Measurements from ENCODE around the gene DTD1.

The DTD1 gene

DNA sequence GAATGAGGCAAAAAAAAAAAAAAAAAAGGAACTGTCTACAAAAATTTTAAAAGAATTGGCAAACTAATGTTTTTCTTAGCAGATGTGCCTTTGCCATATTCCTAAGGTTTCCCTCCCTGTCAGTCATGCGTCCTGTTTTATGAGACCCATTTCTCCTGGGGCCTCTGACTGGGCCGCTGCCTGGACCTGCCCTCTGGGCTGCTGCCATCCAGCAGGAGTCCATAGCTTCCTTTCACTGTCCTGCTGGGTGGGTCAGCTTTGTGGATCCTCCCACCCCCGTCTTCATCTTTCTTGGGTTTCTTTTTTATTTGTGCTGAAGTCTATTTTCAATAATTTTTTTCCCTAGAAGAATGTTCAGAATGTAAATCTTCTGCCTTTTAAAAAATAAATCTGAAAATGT lies 114.9 kb downstream of the DTD1 start:
- no peak for DNase-seq (ENCODE audit: low read depth)

DNA sequence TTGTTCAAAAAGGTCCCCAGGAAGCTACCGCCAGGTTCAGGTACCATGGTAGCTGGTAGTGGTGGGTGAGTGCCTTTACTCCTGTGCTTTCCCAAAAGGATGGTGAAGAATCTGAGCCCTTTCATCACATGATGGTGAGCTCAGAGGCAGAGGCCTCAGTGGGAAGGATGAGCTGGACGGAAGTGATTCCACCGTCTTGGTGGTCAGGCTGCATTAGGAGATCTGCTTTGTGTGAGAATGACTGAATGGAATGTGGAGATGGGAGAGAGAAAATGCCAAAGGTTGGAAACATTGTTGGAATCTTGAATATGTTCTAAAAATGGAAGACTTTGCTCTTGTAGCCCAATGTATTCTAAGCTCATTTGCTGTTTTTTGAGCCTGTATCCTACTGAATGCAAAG lies 117.6 kb downstream of the DTD1 start:
- DNase-seq (ENCODE audit: low read depth) = no peak

DNA sequence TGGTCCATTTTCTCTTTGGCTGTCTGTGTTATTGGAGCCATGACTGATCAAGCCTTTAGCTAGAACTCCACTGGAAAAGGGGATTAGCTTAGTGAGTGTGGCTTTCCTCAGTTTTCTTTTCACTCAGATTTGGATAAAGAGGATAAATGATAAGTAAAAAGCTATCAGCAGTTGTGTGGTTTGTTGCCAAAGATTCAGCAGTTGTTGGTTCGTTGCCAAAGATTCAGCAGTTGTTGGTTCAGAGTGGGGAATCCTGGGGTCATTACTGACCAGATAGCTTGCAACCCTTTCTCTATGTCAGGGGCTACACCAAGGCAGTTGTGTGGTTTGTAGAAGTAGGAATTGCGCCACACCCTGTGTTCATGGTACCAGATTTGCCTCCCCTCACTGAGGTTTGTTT lies 118.1 kb downstream of the DTD1 start:
- DNase-seq (ENCODE audit: low read depth) = no peak

DNA sequence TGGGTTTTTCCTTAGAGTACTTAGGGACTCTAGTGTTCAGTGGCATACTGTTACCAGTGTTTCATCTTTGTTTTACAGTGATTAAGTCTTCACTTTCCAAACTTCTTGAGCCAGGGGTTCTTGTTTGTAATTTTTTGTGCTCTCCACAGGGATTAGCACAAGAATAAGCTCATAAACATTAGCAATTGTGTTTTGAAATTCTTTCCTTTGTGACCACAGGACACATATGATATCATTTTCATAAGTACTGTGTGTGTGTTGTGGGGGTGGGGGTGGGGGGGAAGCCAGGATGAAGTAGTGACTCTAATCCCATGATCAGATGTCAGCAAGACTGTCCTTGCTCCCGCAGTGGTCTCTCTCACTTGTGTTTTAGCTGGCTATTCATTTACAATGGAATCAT lies 124.3 kb downstream of the DTD1 start:
- no peak for DNase-seq (ENCODE audit: low read depth)

DNA sequence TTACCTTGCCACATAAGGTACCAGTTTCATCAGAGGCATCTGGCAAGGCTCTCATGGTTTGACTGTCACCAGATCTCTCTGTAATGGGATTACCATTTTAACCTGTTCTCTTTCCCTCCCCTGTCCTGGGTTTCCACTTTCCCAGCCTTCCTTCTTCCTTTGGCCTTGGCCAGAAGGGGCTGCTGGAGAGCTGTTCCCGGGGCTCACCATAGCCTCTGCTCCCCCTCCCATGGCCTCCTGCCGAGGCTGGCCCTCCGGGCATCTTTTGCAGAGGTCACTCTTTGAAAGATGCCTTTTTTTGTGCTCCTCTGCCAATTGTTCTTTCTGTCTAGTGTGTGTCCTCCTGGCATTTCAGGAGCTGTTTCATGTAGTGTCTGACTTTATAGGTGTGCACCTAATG lies 125.0 kb downstream of the DTD1 start:
- DNase-seq (ENCODE audit: low read depth) = no peak

DNA sequence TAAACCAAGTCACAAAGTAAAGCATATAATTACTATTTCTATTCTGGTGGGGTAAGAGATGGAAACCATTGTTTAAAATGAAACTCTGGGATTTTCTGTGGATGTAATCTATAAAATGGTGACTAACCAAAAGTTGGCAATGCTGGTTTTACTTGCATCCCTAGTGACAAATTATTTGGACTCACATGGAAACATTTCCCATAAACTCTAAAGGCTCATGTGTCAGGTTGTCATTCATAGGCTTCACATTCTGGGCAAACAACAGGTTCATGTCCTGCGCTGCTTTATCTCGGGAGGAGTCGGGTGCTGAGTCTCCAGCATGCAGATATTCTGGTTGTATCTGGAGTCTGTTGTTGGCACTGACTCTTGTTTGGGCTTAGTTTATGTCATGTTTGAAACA lies 127.7 kb downstream of the DTD1 start:
- no peak for DNase-seq (ENCODE audit: low read depth)

DNA sequence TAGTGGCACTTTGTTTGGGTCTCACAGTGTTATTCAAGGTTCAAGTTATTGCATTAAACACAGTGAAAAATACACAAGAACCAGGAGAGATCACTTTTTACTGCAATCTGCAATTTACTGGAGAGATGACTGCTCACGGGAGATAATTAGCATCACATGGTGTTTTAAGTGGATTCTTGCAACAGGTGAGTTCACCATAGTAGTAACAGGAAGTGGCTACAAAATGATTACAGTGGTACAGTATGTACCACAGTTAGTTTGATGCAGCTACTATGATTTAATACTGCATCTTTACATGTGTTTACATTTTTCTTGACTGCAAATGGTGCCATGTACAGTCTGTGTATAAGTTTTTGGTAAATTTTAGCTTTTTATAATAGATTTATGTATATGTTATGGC lies 129.2 kb downstream of the DTD1 start:
- DNase-seq (ENCODE audit: low read depth) = no peak

DNA sequence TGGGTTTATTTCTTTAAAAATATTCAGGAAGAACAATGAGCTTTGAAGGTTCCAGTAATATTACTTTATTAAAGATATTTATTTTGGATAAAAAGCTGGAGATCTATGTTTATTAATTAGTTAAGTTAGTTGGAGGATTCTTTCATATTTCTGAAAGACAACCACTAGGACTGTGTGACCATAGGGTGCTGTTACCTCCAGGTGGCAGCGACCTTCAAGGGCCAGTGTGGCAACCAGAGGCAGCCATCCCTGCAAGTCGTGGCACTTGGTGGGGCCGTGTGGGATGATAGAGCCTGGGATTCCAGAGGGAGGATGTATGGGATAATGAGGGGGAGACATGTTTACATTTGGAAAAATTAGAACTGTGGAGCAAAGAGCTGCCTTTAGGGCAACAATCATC lies 130.3 kb downstream of the DTD1 start:
- no peak for DNase-seq (ENCODE audit: low read depth)

DNA sequence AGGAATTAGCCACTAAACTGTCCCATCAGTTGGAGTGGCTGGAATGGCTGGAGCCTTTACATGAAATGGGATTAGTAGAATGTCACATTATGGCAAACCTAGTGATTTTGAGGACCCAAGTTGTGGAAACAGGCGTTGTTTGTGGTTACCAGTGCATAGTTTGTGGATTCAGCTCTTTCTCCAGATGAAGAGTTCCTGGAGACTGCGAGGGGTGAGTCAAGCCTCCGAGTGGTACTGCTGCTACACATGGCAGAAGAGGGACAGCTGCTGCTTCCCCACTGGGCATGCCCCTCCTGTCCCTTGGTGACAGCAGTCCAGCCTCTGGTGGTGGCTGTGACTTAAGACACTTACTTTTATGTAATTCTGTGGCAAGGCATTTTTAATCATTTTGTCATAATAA lies 131.6 kb downstream of the DTD1 start:
- DNase-seq (ENCODE audit: low read depth) = no peak

DNA sequence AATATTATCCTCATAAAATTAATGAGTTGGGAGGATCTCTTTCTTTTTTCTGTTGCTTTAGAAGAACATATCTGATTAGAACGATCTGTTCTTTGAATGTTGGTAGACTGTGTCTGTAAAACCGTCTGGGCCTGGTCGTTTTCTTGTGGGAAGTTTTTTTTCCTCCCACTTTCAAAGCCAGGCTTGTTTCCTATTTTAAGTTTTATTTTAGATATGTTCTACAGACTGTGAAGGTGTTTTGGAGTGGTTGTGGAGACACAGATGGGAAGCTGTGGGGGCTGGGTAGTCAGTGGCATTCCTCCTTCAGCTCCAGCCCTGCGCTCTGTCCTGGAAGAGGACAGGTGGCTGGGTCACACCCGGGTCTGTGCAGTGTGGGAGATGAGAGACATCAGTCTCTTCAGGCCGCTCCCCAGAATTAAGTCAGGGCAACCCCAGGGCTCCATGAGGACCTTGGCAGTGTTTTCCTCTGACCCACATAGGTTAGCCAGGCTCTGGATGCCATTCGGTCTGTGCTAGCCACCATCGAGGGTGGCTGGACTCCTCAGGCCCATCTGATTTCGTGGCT lies 133.8 kb downstream of the DTD1 start:
- no peak for DNase-seq (ENCODE audit: low read depth)

DNA sequence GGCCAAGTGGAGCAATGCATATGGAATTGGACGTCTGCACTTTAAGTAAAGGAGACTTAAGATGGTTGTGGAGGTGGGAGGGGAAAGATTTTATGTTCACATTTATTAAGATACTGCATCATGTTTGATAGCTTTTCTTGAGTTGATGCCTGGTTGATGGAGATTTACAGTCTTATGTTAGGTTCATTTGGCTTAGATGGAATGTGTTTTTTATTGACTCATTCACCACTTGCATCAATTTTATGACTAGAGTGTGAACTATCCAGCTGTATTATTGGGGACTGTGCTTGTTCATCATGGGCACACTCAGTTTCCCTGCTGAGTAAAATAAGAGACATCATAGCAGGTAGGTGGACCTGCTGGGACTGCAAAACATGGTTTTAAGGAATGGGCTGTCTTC lies 134.5 kb downstream of the DTD1 start:
- no peak for DNase-seq (ENCODE audit: low read depth)

DNA sequence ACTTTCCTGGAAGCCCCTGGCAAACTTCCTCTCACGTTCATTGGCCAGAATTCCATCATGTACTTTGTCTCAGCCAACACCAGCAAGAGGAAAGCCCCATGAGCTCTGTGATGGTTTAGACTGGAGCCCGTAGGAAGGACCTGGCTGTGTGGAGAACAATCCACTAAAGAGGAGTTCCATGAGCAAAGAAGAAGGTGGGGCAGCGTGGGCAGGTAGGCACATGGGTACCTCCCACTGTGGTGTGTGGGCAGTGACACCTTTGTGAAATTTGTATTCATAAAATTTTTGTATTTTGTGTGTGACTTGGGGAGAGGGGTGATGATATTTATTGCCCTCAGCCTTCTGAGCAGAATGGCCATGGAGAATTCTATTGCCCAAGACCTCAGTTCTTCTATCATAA lies 136.2 kb downstream of the DTD1 start:
- DNase-seq (ENCODE audit: low read depth) = no peak

DNA sequence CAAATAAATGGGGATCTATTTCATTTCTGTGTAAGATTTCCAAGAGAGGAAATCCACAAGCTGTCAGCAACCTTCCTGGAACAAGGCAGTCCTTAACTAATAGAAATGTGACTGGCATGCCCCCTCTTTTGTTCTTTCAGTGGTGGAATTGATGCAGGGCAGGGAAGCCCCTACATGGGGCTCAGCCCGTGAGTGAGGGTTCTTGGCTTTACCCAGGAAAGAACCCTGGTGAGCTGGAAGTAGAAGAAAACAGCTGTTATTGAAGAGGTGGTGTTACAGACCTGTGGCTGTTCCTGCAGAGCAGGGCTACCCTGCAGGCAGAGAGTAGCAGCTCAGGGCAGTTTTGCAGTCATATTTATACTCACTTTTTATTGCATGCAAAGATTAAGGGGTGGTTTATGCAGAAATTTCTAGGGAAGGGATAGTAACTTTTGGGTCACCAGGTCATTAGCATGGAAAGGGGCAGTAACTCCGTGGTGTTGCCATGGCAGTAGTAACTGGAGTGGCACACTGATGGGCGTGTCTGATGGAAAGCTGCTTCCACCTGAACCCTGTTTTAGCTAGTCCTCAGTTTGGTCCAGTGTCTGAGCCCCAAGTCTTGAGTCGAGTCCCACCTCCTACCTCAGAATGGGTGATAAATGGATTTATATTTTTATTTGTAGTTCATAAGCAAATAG lies 137.1 kb downstream of the DTD1 start:
- DNase-seq (ENCODE audit: low read depth) = no peak

DNA sequence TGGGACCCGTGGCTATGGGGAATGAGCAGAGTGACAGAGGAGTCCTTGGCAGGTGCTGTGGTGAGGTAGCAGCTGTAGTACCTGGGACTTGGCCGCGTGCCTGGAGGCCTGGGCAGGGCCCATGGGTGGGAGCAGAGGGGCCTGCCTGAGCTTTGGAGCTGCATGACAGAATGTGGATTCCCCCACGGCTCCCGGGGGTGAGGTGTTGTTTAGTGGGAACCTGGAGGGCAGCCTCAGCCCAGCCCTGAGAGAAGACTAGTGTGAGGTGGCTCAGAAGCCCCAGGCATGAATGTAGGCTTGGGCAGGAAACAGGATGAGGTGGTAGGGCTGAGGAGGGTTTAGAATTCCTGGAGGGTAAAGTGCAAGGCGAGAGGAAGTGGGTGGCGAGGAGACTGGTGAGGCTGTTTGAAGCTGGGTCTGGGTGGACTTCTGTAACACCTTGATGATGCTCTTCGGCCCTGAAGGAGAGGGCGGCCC lies 139.2 kb downstream of the DTD1 start:
- DNase-seq (ENCODE audit: low read depth) = no peak

DNA sequence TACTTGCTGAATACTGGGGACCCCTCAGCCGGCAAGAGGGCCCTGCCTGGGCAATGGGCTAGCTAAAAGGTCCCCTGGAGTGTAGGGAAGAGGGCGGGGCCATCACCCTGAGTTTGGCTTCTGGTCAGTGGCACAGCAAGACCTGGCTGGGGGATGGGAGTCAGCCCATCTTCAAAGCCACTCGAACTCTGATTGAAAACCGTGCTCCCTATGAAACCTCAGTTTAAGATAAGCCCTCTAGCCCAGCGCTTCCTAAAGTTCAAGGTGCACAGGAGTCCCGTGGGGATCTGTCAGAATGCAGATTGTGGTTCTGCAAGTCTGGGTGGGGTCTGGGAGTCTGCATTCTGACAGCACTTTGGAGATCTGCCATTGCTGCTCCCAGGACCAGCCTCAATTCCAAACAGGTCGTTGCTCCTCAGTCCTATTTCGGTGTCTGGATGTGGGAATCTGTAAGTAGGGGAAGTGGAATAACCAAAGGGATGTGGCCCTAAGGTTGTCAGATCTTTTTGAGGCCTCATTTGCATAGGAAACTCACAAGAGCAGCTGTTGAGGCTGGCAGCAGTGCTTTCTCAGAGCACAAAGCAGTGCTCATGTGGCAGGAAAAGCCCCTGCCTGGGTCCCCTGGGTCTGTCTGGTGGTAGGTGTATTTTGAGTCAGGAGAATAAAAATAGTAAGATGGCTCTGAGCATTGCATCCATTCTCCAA lies 140.5 kb downstream of the DTD1 start:
- no peak for DNase-seq (ENCODE audit: low read depth)

DNA sequence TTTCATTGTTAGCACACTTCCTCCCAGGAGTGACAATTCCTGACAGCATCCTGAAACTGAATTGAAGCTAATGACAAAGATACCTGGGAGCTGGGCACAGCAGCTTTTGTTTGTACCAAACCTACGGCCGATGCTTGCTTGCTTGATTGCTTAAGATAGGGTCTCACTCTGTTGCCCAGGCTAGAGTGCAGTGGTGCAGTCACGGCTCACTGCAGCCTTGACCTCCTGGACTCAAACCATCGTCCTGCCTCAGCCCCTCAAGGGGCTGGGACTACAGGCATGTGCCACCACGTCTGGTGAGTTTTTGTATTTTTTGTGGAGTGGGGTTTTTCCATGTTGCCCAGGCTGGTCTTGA lies 141.0 kb downstream of the DTD1 start:
- DNase-seq (ENCODE audit: low read depth) = no peak

DNA sequence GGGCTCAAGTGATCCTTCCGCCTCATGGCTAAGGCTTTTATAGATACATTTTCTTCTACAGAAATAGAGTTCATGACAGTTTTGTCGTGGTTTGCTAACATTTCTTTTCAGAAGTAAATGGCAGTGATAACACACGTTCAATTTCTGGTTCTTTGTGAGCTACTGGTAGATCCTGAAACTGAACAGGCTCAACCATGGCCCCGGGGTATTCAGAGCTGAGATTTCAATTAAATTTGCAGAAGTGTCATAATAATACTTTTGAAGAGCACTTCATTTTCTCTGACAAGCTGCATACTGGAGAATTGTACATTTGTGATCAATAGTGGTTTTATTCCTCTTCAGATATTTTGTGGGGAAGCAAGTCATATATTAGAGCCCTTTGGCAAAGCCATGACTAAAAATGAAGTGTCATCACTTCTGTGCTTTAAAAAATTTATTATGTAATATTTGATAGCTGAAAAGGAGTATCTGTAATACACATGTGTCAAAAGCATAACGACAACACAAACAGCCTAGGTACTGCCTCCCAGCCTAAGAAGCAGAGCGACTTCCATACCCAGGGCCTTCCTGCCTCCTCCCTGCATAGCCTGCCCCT lies 141.5 kb downstream of the DTD1 start:
- no peak for DNase-seq (ENCODE audit: low read depth)

DNA sequence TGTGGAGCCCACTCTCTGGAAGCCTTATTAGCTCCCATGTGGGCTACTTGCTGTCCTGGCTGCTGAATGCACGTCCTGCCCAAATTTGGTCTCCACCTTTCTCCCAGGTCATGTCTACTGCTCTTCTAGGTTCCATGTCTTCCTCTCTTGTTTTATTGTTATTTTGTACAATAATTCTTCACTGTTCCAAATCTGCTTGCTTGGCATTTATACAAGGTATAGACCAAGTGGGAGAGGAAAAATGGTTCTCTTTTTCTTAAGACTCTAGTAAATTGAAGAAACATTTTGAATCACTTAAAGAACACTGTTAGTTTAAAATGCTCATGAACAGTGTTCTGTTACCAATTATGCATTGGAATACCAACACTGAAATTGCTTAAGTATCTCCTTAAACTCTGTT lies 144.1 kb downstream of the DTD1 start:
- DNase-seq (ENCODE audit: low read depth) = no peak

DNA sequence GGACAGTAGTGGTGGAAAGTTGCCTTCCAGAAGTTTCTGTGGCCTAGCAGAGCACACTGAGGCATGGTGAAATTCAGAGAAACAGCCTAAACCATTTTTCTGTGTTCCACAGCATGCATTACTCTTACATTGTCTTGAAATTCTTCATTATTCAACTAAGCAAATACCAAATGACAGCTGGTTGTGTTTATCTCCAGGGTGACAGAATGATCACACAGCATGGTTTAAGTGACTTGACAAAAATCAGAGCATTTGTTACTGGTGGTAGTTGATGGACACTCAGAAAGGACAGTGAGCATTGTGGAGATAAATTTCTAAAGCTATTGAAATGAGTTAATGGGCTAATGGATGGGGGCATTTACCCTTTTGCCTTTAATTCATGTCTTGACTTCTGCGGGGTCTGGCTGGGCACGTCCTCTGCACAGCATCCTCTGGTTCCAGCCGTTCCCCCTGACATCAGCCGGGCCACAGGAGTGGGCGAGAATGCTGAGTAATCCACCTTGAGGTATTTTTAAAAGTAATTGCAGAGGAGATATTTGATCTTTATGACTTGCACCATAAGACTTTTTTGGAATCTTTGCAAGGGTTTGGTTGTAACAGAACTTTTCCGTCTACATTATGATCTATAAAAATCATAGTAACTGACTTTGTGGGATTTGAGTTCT lies 146.8 kb downstream of the DTD1 start:
- DNase-seq (ENCODE audit: low read depth) = no peak

DNA sequence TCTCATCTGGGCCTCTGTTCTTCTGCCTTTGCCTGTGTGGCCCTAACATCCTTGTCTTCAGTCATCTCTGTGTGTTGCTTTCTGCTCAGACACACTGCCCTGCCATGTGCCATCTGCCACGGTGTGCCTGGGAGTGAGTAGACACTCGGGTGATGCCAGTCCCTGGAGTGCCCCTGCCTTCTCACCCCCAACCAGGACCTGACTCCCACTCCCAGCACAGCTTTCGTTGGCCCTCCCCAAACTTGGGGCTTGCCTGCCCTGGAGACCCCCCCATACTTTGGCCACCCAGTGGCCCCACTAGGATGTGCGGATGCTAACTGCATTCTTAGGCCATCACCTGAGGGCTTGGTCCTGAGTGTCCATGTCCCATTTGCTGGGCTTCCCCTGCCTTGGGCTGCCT lies 149.3 kb downstream of the DTD1 start:
- DNase-seq (ENCODE audit: low read depth) = no peak

DNA sequence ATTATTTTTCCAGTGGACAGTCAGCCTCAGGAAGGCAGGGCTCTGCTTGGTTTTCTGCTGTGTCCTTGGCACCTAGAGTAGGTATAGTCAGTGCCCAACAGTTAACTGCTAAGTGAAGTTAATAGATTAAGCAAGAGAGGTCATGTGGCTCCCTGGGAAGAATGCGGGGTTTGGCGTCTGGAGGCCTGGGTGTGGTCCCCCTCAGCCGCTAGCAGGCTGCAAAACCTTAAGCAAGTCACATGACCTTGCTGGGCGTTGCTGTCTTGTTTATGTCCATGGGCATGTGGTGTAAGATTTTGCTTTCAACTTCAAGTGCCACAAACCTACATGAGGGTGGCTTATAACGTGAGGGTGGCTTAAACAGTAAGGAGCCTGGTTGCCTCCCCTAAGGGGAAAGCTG lies 150.2 kb downstream of the DTD1 start:
- DNase-seq (ENCODE audit: low read depth) = no peak

DNA sequence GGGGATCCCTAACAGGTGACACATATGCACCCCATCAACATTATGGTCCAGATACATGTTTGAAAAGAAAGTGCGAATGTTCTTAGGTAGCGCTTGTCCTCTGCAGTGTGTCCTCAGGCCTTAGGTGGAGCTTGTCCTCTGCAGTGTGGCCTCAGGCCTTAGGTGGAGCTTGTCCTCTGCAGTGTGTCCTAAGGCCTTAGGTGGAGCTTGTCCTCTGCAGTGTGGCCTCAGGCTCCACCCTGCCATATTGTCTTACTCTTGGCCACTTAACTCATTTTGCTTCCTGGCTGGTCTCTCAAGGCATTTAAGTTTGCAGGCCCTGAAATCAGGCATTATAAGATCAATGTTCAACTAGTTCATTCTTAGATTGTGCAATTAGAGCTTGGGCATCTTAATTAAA lies 151.0 kb downstream of the DTD1 start:
- no peak for DNase-seq (ENCODE audit: low read depth)

DNA sequence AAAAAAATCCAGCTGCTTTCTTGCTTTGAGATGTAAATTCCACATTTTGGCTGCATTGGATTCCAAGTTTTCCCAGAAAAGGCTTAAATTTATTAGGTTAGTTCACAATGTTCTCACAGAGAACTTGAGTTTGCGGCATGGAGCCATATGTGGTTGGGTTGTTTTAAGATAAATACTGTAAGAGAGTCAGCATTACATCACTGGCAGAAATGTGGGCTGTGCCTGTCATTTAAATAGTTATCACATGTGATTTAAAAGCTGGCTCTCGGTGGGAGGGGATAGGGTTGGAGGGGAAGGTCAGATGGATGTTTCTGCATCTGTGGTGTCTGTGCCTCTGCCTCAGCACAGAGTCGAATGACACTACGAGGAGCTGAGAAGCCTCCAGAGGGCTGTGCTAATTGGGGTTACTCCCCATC lies 151.9 kb downstream of the DTD1 start:
- DNase-seq (ENCODE audit: low read depth) = no peak

Measured in stimulated activated CD8-positive, alpha-beta memory T cell treated with anti-CD3 and anti-CD28 coated beads, Interleukin-12 subunit alpha, Interleukin-12 subunit beta, amount 100 ng/mL, for 4 hours (primary cell).